ENCODE data around the gene SLK. TPM values are rescaled to one million over a fixed set of nuclear protein-coding genes. Genes with fewer than 3 reads are reported as not detected.

The SLK gene
- total and polyA plus RNA-seq, 10 donors, result 5.6 to 47.4 (median 32.8) TPM

- H3K36me3 ChIP-seq, result peaks cover 0 to 32% (median 0%) of the 10 kb centered on the region in 6 donors
- no peaks in the 10 kb centered on the region for H3K27me3 ChIP-seq (replicated peaks in 1 of 7)
- TF ChIP-seq POLR2AphosphoS5 (IDR thresholded peaks at IDR 0.05) (peak in 1 of 3 donors; percentile 16), POLR2A (IDR thresholded peaks at IDR 0.05) (no peak)
- 79 to 87% (median 80%) methylated on average over 17 to 18 of the region's 18 CpGs for WGBS, 5 donors
- intact Hi-C loops (cut with DNase I; ENCODE audit: low total_unique reads), result no loop called here
- no peak overlapping the region for H3K27ac ChIP-seq
- no peaks in the 10 kb centered on the region for H3K9me3 ChIP-seq
- no peak overlapping the region for H3K4me3 ChIP-seq
- no peak for DNase-seq
- H3K4me1 ChIP-seq, result peaks cover 0 to 19% (median 0%) of the 10 kb centered on the region in 6 donors
These were observed 68.5 kb downstream of the SLK start for GRCh38 chr10:104035194-104036068.

- 71 to 81% (median 77%) methylated on average over 3 of the region's 3 CpGs for WGBS, 5 donors
- H3K36me3 ChIP-seq, result peaks cover 0 to 27% (median 0%) of the 10 kb centered on the region in 6 donors
- TF ChIP-seq POLR2AphosphoS5 (IDR thresholded peaks at IDR 0.05) (no peak), CTCF (IDR thresholded peaks at IDR 0.05 in 8 of 11, conservative IDR thresholded peaks at IDR 0.05 in 3 of 11) (no peak), POLR2A (IDR thresholded peaks at IDR 0.05) (no peak)
- intact Hi-C loops (cut with DNase I; ENCODE audit: low total_unique reads), result no loop called here
- H3K4me1 ChIP-seq, result peaks cover 0 to 19% (median 0%) of the 10 kb centered on the region in 6 donors
- no peak for DNase-seq
- no peaks in the 10 kb centered on the region for H3K27me3 ChIP-seq (replicated peaks in 1 of 7)
- no peaks in the 10 kb centered on the region for H3K9me3 ChIP-seq
- no peak overlapping the region for H3K27ac ChIP-seq
- H3K4me3 ChIP-seq, result no peak overlapping the region
These were observed 69.1 kb downstream of the SLK start for GRCh38 chr10:104036069-104036384.

GRCh38 chr10:104036518-104037260, 69.7 kb downstream of the SLK start:
- no peak for DNase-seq
- no peaks in the 10 kb centered on the region for H3K9me3 ChIP-seq
- H3K4me1 ChIP-seq, result peaks cover 0 to 19% (median 0%) of the 10 kb centered on the region in 6 donors
- no peak overlapping the region for H3K27ac ChIP-seq
- no peak overlapping the region for H3K4me3 ChIP-seq
- H3K36me3 ChIP-seq, result peaks cover 0 to 26% (median 0%) of the 10 kb centered on the region in 6 donors
- 69 to 78% (median 74%) methylated on average over 11 to 21 of the region's 21 CpGs for WGBS, 5 donors
- no peaks in the 10 kb centered on the region for H3K27me3 ChIP-seq (replicated peaks in 1 of 7)
- no peak for TF ChIP-seq CTCF (IDR thresholded peaks at IDR 0.05 in 8 of 11, conservative IDR thresholded peaks at IDR 0.05 in 3 of 11)
- no peak for TF ChIP-seq POLR2A (IDR thresholded peaks at IDR 0.05)
- TF ChIP-seq POLR2AphosphoS5 (IDR thresholded peaks at IDR 0.05), result peak in 1 of 3 donors; percentile 53
- intact Hi-C loops (cut with DNase I; ENCODE audit: low total_unique reads), result no loop called here

- peaks cover 0 to 19% (median 0%) of the 10 kb centered on the region in 6 donors for H3K36me3 ChIP-seq
- H3K27ac ChIP-seq, result no peak overlapping the region
- H3K9me3 ChIP-seq, result no peaks in the 10 kb centered on the region
- no peaks in the 10 kb centered on the region for H3K27me3 ChIP-seq (replicated peaks in 1 of 7)
- intact Hi-C loops (cut with DNase I; ENCODE audit: low total_unique reads), result no loop called here
- no peak for TF ChIP-seq POLR2A (IDR thresholded peaks at IDR 0.05)
- no peak for TF ChIP-seq POLR2AphosphoS5 (IDR thresholded peaks at IDR 0.05)
- no peak for TF ChIP-seq CTCF (IDR thresholded peaks at IDR 0.05 in 8 of 11, conservative IDR thresholded peaks at IDR 0.05 in 3 of 11)
- H3K4me1 ChIP-seq, result peaks cover 0 to 19% (median 0%) of the 10 kb centered on the region in 6 donors
- no peak for DNase-seq
- H3K4me3 ChIP-seq, result no peak overlapping the region
- WGBS, 5 donors, result 78 to 89% (median 85%) methylated on average over 15 to 16 of the region's 16 CpGs
These were observed 70.5 kb downstream of the SLK start for GRCh38 chr10:104037261-104037951.
